H1 (cell line): ENCODE data around the gene LRRC26. TPM values are rescaled to one million over a fixed set of nuclear protein-coding genes. Genes with fewer than 3 reads are reported as not detected.

ENCODE experiments used
- CTCF ChIA-PET: fragments of 300-600 bp; sonication (Branson Sonifier 250); formaldehyde crosslinking; loops from one replicate; lab custom pipeline; 2021; ENCODE audit not compliant: partially characterized antibody; lab: Charles Lee
- POLR2A ChIA-PET: fragments of 300-600 bp; sonication (Branson Sonifier 250); formaldehyde crosslinking; loops from one replicate; lab custom pipeline; 2021; ENCODE audit warnings: inconsistent platforms; ENCODE audit not compliant: partially characterized antibody; lab: Charles Lee
- DNase-seq, 2 experiments: peaks; one replicate each; pipeline versions ENCODE4 v3.0.0 to v3.0.0-alpha.2; 2010 to 2022; ENCODE audit warnings: low spot score in 2 of 2, low read depth in 1 of 2, mixed read lengths in 1 of 2
- FAIRE-seq: peaks from 2 replicates; lab custom pipeline; 2011; peaks lifted over from hg19 to GRCh38; lab: Jason Lieb, UNC
- H2AFZ ChIP-seq: 2 replicates; pipeline ENCODE4 v1.8.1; 2012; ENCODE audit warnings: low read length, inconsistent platforms
- H2AK5ac ChIP-seq: 2 replicates; pipeline ENCODE4 v1.6.1; 2013; ENCODE audit warnings: low read depth, low read length
- H2BK120ac ChIP-seq: replicated peaks from 2 replicates; pipeline ENCODE3; 2013; ENCODE audit warnings: low read depth, low read length, inconsistent platforms
- H2BK12ac ChIP-seq: 2 replicates; pipeline ENCODE4 v1.6.1; 2013; ENCODE audit warnings: low read depth, low read length
- H2BK15ac ChIP-seq: 2 replicates; pipeline ENCODE4 v1.6.1; 2013; ENCODE audit warnings: low read length
- H2BK20ac ChIP-seq: 2 replicates; pipeline ENCODE4 v1.6.1; 2013; ENCODE audit warnings: low read length
- H2BK5ac ChIP-seq: 2 replicates; pipeline ENCODE4 v1.6.1; 2013; ENCODE audit warnings: low read depth, low read length
- H3K14ac ChIP-seq: 2 replicates; pipeline ENCODE4 v1.6.1; 2013; ENCODE audit warnings: inconsistent platforms; ENCODE audit not compliant: insufficient read length
- H3K18ac ChIP-seq: 2 replicates; pipeline ENCODE4 v1.6.1; 2013; ENCODE audit warnings: low read length; ENCODE audit errors: extremely low read depth
- H3K23ac ChIP-seq: 2 replicates; pipeline ENCODE4 v1.6.1; 2013; ENCODE audit warnings: inconsistent platforms; ENCODE audit not compliant: insufficient read length
- H3K23me2 ChIP-seq: 2 replicates; pipeline ENCODE4 v1.6.1; 2013; ENCODE audit warnings: low read depth, low read length
- H3K27ac ChIP-seq: 2 replicates; pipeline ENCODE4 v1.6.1; 2011; ENCODE audit warnings: low read depth, low read length, inconsistent platforms
- H3K27me3 ChIP-seq, 4 experiments: replicated peaks in 1 of 4; 1 replicate in 1 of 4; 2 replicates in 3 of 4; pipeline versions ENCODE4 v1.6.1 to v1.8.1; 2011 to 2013; ENCODE audit warnings: low read length in 3 of 4, mild to moderate bottlenecking in 3 of 4, inconsistent platforms in 2 of 4, mixed read lengths in 2 of 4, moderate library complexity in 1 of 4; ENCODE audit not compliant: control insufficient read depth in 3 of 4, insufficient read depth in 3 of 4; ENCODE audit errors: extremely low read depth in 1 of 4
- H3K36me3 ChIP-seq, 4 experiments: 2 replicates each; pipeline versions ENCODE4 v1.6.1 to v1.8.1; 2011 to 2013; ENCODE audit warnings: mild to moderate bottlenecking in 4 of 4, low read length in 3 of 4, moderate library complexity in 2 of 4, control low read depth in 1 of 4, inconsistent platforms in 1 of 4; ENCODE audit not compliant: insufficient read depth in 4 of 4, control insufficient read depth in 2 of 4
- H3K4ac ChIP-seq: replicated peaks from 2 replicates; pipeline ENCODE3; 2013; ENCODE audit warnings: low read length, low read depth, mixed read lengths, inconsistent platforms; ENCODE audit not compliant: insufficient read length
- H3K4me1 ChIP-seq, 4 experiments: replicated peaks in 1 of 4; 1 replicate in 1 of 4; 2 replicates in 3 of 4; pipeline versions ENCODE4 v1.6.1 to v1.8.1; 2011 to 2013; ENCODE audit warnings: low read length in 3 of 4, inconsistent platforms in 2 of 4, mixed read lengths in 1 of 4; ENCODE audit not compliant: insufficient read depth in 4 of 4, control insufficient read depth in 3 of 4
- H3K4me2 ChIP-seq, 2 experiments: 2 replicates each; pipeline versions ENCODE4 v1.6.1 to v1.8.1; 2011 to 2013; ENCODE audit warnings: low read depth in 2 of 2, low read length in 2 of 2, control low read depth in 1 of 2, inconsistent platforms in 1 of 2, mild to moderate bottlenecking in 1 of 2; ENCODE audit not compliant: insufficient read depth in 1 of 2
- H3K4me3 ChIP-seq, 4 experiments: fragments of 200-600, 300-600 bp in 1 of 4; sonication (generic), shearing (Covaris generic), sonication (Bioruptor Twin) in 1 of 4; 2 replicates each; pipeline versions ENCODE4 v1.5.1 to v1.8.1; 2011 to 2016; ENCODE audit warnings: low read length in 4 of 4, low read depth in 3 of 4, control low read depth in 2 of 4, inconsistent platforms in 2 of 4, mild to moderate bottlenecking in 2 of 4, mixed read lengths in 1 of 4, moderate library complexity in 1 of 4; ENCODE audit not compliant: insufficient read depth in 2 of 4; ENCODE audit errors: extremely low read depth in 1 of 4
- H3K56ac ChIP-seq: replicated peaks from 2 replicates; pipeline ENCODE3; 2013; ENCODE audit warnings: low read depth, mild to moderate bottlenecking, mixed read lengths, low read length, inconsistent platforms; ENCODE audit not compliant: insufficient read length
- H3K79me1 ChIP-seq: 2 replicates; pipeline ENCODE4 v1.6.1; 2013; ENCODE audit warnings: low read depth, low read length, control low read depth
- H3K79me2 ChIP-seq, 2 experiments: 2 replicates each; pipeline versions ENCODE4 v1.6.1 to v1.8.1; 2012 to 2013; ENCODE audit warnings: low read length in 2 of 2, mild to moderate bottlenecking in 2 of 2, inconsistent platforms in 1 of 2; ENCODE audit not compliant: insufficient read depth in 2 of 2, control insufficient read depth in 1 of 2
- H3K9ac ChIP-seq, 4 experiments: replicated peaks in 1 of 4; 1 replicate in 1 of 4; 2 replicates in 3 of 4; pipeline versions ENCODE4 v1.6.1 to v1.8.1; 2011 to 2013; ENCODE audit warnings: low read depth in 3 of 4, low read length in 3 of 4, control low read depth in 2 of 4, mild to moderate bottlenecking in 2 of 4, moderate library complexity in 2 of 4, inconsistent platforms in 1 of 4; ENCODE audit errors: extremely low read depth in 1 of 4
- H3K9me3 ChIP-seq, 2 experiments: 2 replicates each; pipeline versions ENCODE4 v1.6.1 to v1.8.1; 2012 to 2013; ENCODE audit warnings: mild to moderate bottlenecking in 2 of 2, moderate library complexity in 2 of 2, control low read depth in 1 of 2, inconsistent platforms in 1 of 2, low read depth in 1 of 2, low read length in 1 of 2, mixed read lengths in 1 of 2; ENCODE audit not compliant: insufficient read depth in 2 of 2
- H4K20me1 ChIP-seq, 2 experiments: replicated peaks in 1 of 2; 2 replicates each; pipeline versions ENCODE3 to v1.8.1; 2011 to 2013; ENCODE audit warnings: inconsistent platforms in 2 of 2, low read length in 2 of 2, mild to moderate bottlenecking in 1 of 2; ENCODE audit not compliant: insufficient read depth in 2 of 2, control insufficient read depth in 1 of 2
- H4K5ac ChIP-seq: 2 replicates; pipeline ENCODE4 v1.6.1; 2013; ENCODE audit warnings: low read length, low read depth, mixed read lengths, inconsistent platforms; ENCODE audit not compliant: insufficient read length
- H4K8ac ChIP-seq: 2 replicates; pipeline ENCODE4 v1.8.0; 2013; ENCODE audit warnings: mild to moderate bottlenecking, moderate library complexity, low read length, inconsistent platforms; ENCODE audit not compliant: insufficient read depth; ENCODE audit errors: extremely low read depth
- H4K91ac ChIP-seq: replicated peaks from 2 replicates; pipeline ENCODE3; 2013; ENCODE audit warnings: low read length, mixed read lengths, inconsistent platforms; ENCODE audit not compliant: insufficient read length
- CHD2 ChIP-seq: IDR thresholded peaks from 2 replicates; pipeline ENCODE4 v1.6.1; 2012; ENCODE audit warnings: low read length, improper control_type of control experiment
- PHF8 ChIP-seq: fragments of 200-600 bp; sonication (generic); conservative IDR thresholded peaks from 2 replicates; pipeline ENCODE4 v1.7.1; 2012; ENCODE audit warnings: low read depth, mild to moderate bottlenecking, inconsistent platforms, low read length, moderate library complexity
- POLR2AphosphoS5 ChIP-seq: IDR thresholded peaks from 2 replicates; pipeline ENCODE4 v1.6.1; 2011; ENCODE audit warnings: low read depth, low read length
- RAD21 ChIP-seq, 2 experiments: IDR thresholded peaks in 1 of 2; conservative IDR thresholded peaks in 1 of 2; 2 replicates each; pipeline ENCODE4 v1.6.1; 2011; ENCODE audit warnings: low read depth in 2 of 2, low read length in 2 of 2, improper control_type of control experiment in 1 of 2, inconsistent platforms in 1 of 2, mild to moderate bottlenecking in 1 of 2, moderate library complexity in 1 of 2
- RNF2 ChIP-seq: fragments of 200-900, 300-1000 bp; sonication (generic); IDR thresholded peaks from 2 replicates; pipeline ENCODE4 v1.7.1; 2016; ENCODE audit warnings: borderline replicate concordance, low read depth, mild to moderate bottlenecking, antibody characterized with exemption, low read length; ENCODE audit not compliant: poor library complexity, severe bottlenecking; ENCODE audit errors: missing control alignments
- RXRA ChIP-seq: IDR thresholded peaks from 2 replicates; pipeline ENCODE4 v1.6.1; 2011; ENCODE audit warnings: low read depth, mild to moderate bottlenecking, low read length, moderate library complexity; ENCODE audit not compliant: insufficient read depth
- YY1 ChIP-seq: IDR thresholded peaks from 2 replicates; pipeline ENCODE4 v1.6.1; 2011; ENCODE audit warnings: low read depth, mild to moderate bottlenecking, low read length
- ZNF274 ChIP-seq: IDR thresholded peaks from 2 replicates; pipeline ENCODE4 v1.7.0; 2012; ENCODE audit warnings: low read length, borderline replicate concordance; ENCODE audit errors: extremely low read depth
- WGBS, 2 experiments: shearing (Covaris generic) in 1 of 2; methylation state at CpG; one replicate each; pipeline versions ENCODE4 v1.1.6 to v1.1.7; 2013 to 2015; ENCODE audit warnings: low lambda C conversion rate in 2 of 2, mixed read lengths in 2 of 2, inconsistent platforms in 1 of 2, low coverage in 1 of 2, missing lambda C conversion rate in 1 of 2; ENCODE audit not compliant: insufficient replicate concordance in 2 of 2, insufficient coverage in 1 of 2, insufficient read length in 1 of 2; ENCODE audit errors: extremely low coverage in 1 of 2, missing lambda C conversion rate in 1 of 2; 5-methylcytosine and 5-hydroxymethylcytosine counted together
- polyA plus RNA-seq, 7 experiments: library from polyadenylated mRNA; depleted of rRNA in 3 of 7; stranded (reverse) in 5 of 7; unstranded in 2 of 7; fragments of >200 nt in 5 of 7; fragments of 200-250 nt in 2 of 7; gene quantifications; 1 replicate in 5 of 7; 2 replicates in 1 of 7; 4 replicates in 1 of 7; pipeline versions ENCODE4 v1.2.1 to v1.2.3, GENCODE V29; 2011 to 2013; ENCODE audit warnings: missing spikeins in 2 of 7, mixed read lengths in 2 of 7
- total RNA-seq: library from RNA; stranded (reverse); fragmentation: NEBNext Ultra II Directional; extraction: Animal tissue kit (Norgen Biotek cat#: 25700); gene quantifications from 2 replicates; pipeline ENCODE4 v1.2.1, GENCODE V29; 2021

LRRC26 gene
- total and polyA plus RNA-seq, 2 of the 8 experiments (the other 6 are each of a cell fraction or from before 2014, with no cell fraction given): 0.34 to 0.85 TPM

GRCh38 chr9:137158625-137159024 is 11.2 kb downstream of the LRRC26 start:
- CTCF ChIA-PET: interaction anchor here (1.1 to 1.3 kb wide), 2 partner anchors 16 to 129 kb away, joined by 4 read pairs; no protein-coding TSS in a partner anchor
- H2BK20ac ChIP-seq: no peak overlapping the region

More at GRCh38 chr9:137158625-137159024, 11.2 kb downstream of the LRRC26 start:
- Histone ChIP-seq H4K5ac (no peak overlapping the region), H2AFZ (no peak overlapping the region), H3K4ac (no peak overlapping the region), H3K79me1 (no peaks in the 10 kb centered on the region; the same call in 1 of the 2 replicates), H3K4me3 (no peak overlapping the region), H2BK120ac (no peak overlapping the region), H2BK15ac (0 out of 2 replicates have a peak overlapping the region, but pooled peaks have one; percentile 46), H3K56ac (no peak overlapping the region), H3K4me2 (no peak overlapping the region), H3K9me3 (no peaks in the 10 kb centered on the region), H4K91ac (no peak overlapping the region), H2BK12ac (no peak overlapping the region), H2BK5ac (no peak overlapping the region), H4K20me1 (peaks cover 0 to 21% of the 10 kb centered on the region in 2 experiments), H3K14ac (no peak overlapping the region), H3K36me3 (no peaks in the 10 kb centered on the region), H3K23ac (no peak overlapping the region), H3K27ac (no peak overlapping the region), H3K27me3 (peaks cover 49 to 87% (median 84%) of the 10 kb centered on the region in 4 experiments), H3K79me2 (no peaks in the 10 kb centered on the region), H3K9ac (no peak overlapping the region), H2AK5ac (no peak overlapping the region), H3K23me2 (peaks cover 10% of the 10 kb centered on the region; the same call in 1 of the 2 replicates), H3K18ac (no peak overlapping the region), H3K4me1 (peaks cover 0 to 13% (median 12%) of the 10 kb centered on the region in 4 experiments; a peak in 6 of 7 replicates), H4K8ac (no peak overlapping the region)
- TF ChIP-seq RAD21 (IDR thresholded peaks at IDR 0.05 in 1 of 2, conservative IDR thresholded peaks at IDR 0.05 in 1 of 2; ENCODE audit: low read depth in 2 of 2, low read length in 2 of 2): no peak
- TF ChIP-seq PHF8: no peak
- no peak for TF ChIP-seq YY1
- TF ChIP-seq ZNF274: no peak
- TF ChIP-seq RNF2: no peak
- no peak for TF ChIP-seq CHD2
- TF ChIP-seq RXRA: no peak
- TF ChIP-seq POLR2AphosphoS5: no peak
- POLR2A ChIA-PET: interaction anchor here (1.1 to 2.9 kb wide), 2 partner anchors 11 to 82 kb away, joined by 3 to 7 read pairs; partner anchors contain the start of genes LRRC26 and TUBB4B
- WGBS, 2 experiments: 80% methylated on average over 3 of the region's 4 CpGs; no CpG with 5 or more reads in 1 of the 2 experiments
- FAIRE-seq: no peak
- no peak for DNase-seq
